Stimulated activated CD4-positive, alpha-beta T cell treated with anti-CD3 and anti-CD28 coated beads, TNF-alpha, amount 100 ng/mL, for 24 hours (primary cell): Measurements from ENCODE around the gene RPRD2.
"Not testable (repeated sequence)": the region's sequence is repeated elsewhere in the genome, so short reads cannot be mapped to it uniquely, and the experiment has no call there.

Experiments used
- DNase-seq, 3 experiments: peaks; one replicate each; pipeline ENCODE4 v3.0.0-alpha.2; 2020; ENCODE audit warnings: low read depth in 3 of 3

The RPRD2 gene

GRCh38 chr1:150363426-150364230, at the start of gene RPRD2:
RPRD2 (plus strand) TSS chr1:150364147; CDS start chr1:150364715, 568 bp downstream.
- DNase-seq, result peak; percentile 97 to 99 (median 98)

GRCh38 chr1:150314691-150315090, 49.3 kb upstream of the RPRD2 start:
- not testable (repeated sequence) for DNase-seq

GRCh38 chr1:150320667-150320978, 43.3 kb upstream of the RPRD2 start:
- DNase-seq, result no peak

GRCh38 chr1:150321826-150322166, 42.2 kb upstream of the RPRD2 start:
- no peak for DNase-seq

GRCh38 chr1:150322310-150322709, 41.6 kb upstream of the RPRD2 start:
- DNase-seq, result no peak

- DNase-seq, result no peak
Observed at GRCh38 chr1:150332651-150333290, 31.2 kb upstream of the RPRD2 start.

- DNase-seq, result no peak
Observed at GRCh38 chr1:150346316-150346715, 17.6 kb upstream of the RPRD2 start.

GRCh38 chr1:150352866-150353265, 11.1 kb upstream of the RPRD2 start:
- DNase-seq, result no peak

- peak in 1 of 3 experiments; percentile 25 for DNase-seq
Observed at GRCh38 chr1:150362721-150363425, 1.1 kb upstream of the RPRD2 start.

- peak; percentile 60 to 77 (median 63) for DNase-seq
Observed at GRCh38 chr1:150364231-150365003, 470 bp downstream of the RPRD2 start.

- DNase-seq, result no peak
Observed at GRCh38 chr1:150365941-150366340, 2.0 kb downstream of the RPRD2 start.

- no peak for DNase-seq
Observed at GRCh38 chr1:150366416-150367296, 2.7 kb downstream of the RPRD2 start.

- no peak for DNase-seq
Observed at GRCh38 chr1:150371110-150371509, 7.2 kb downstream of the RPRD2 start.

GRCh38 chr1:150372580-150372979, 8.6 kb downstream of the RPRD2 start:
- no peak for DNase-seq

GRCh38 chr1:150376110-150376509, 12.2 kb downstream of the RPRD2 start:
- DNase-seq, result no peak

- DNase-seq, result no peak
Observed at GRCh38 chr1:150383631-150384324, 19.8 kb downstream of the RPRD2 start.

GRCh38 chr1:150385537-150386445, 21.8 kb downstream of the RPRD2 start:
- DNase-seq, result no peak

GRCh38 chr1:150386592-150386991, 22.6 kb downstream of the RPRD2 start:
- no peak for DNase-seq

- DNase-seq, result no peak
Observed at GRCh38 chr1:150387200-150387599, 23.3 kb downstream of the RPRD2 start.
